ENCODE data around the gene PGM2.

DNA sequence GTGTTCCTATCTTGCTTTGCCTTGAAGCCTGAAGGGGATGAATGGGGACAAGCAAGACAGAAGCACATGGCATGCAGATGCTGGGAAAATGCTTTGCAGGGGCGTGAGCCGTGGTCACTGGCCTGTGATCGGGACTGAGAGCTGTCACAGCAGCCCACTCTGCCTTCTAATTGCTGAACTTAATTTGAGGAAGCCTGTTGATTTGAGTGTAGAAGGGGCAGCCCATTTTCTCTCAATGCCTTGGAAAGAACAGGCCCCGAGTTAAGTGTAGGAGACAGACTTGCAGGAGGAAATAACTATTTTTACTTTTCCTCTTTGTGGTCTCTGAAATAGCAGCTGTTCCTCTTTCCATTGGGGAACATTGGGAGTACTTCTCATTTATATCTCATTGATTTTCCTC is 38.3 kb downstream of the PGM2 start:
- TF ChIP-seq, protein P1, sequence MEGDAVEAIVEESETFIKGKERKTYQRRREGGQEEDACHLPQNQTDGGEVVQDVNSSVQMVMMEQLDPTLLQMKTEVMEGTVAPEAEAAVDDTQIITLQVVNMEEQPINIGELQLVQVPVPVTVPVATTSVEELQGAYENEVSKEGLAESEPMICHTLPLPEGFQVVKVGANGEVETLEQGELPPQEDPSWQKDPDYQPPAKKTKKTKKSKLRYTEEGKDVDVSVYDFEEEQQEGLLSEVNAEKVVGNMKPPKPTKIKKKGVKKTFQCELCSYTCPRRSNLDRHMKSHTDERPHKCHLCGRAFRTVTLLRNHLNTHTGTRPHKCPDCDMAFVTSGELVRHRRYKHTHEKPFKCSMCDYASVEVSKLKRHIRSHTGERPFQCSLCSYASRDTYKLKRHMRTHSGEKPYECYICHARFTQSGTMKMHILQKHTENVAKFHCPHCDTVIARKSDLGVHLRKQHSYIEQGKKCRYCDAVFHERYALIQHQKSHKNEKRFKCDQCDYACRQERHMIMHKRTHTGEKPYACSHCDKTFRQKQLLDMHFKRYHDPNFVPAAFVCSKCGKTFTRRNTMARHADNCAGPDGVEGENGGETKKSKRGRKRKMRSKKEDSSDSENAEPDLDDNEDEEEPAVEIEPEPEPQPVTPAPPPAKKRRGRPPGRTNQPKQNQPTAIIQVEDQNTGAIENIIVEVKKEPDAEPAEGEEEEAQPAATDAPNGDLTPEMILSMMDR (IDR thresholded peaks at IDR 0.05), result no peak
- TF ChIP-seq POLR2AphosphoS5 (IDR thresholded peaks at IDR 0.05), result no peak

Measured in suprapubic skin (tissue), 3 donors.